HepG2 (cell line): ENCODE measurements around the gene ADGRG1.

ENCODE experiments used
- CTCF ChIP-seq: sonication (generic); formaldehyde crosslinking; IDR thresholded peaks from 2 replicates; pipeline ENCODE4 v1.5.0; 2020; ENCODE audit warnings: mild to moderate bottlenecking, missing genetic modification reagents, moderate library complexity
- EZH2 ChIP-seq: conservative IDR thresholded peaks from 2 replicates; pipeline ENCODE4 v1.6.1; 2012; ENCODE audit warnings: mild to moderate bottlenecking, low read depth, low read length, moderate library complexity
- NCOA2 ChIP-seq: sonication (generic); formaldehyde crosslinking; IDR thresholded peaks from 2 replicates; pipeline ENCODE4 v1.8.0; 2022; ENCODE audit warnings: inconsistent platforms
- PCBP2 ChIP-seq: fragments of 200-400 bp; formaldehyde crosslinking; optimal IDR thresholded peaks from 2 replicates; pipeline ENCODE3; 2018; ENCODE audit warnings: low read length, low read depth; ENCODE audit not compliant: poor library complexity, severe bottlenecking
- POLR2AphosphoS5 ChIP-seq: IDR thresholded peaks from 2 replicates; pipeline ENCODE4 v1.6.1; 2012; ENCODE audit warnings: low read depth, low read length
- RAD51 ChIP-seq: fragments of 450-650 bp; IDR thresholded peaks from 2 replicates; pipeline ENCODE4 v1.6.1; 2016; ENCODE audit warnings: borderline replicate concordance
- REST ChIP-seq, 2 experiments: IDR thresholded peaks; 2 replicates each; pipeline ENCODE4 v1.6.1; 2011 to 2012; ENCODE audit warnings: low read length in 2 of 2, borderline replicate concordance in 1 of 2, low read depth in 1 of 2, mild to moderate bottlenecking in 1 of 2, moderate library complexity in 1 of 2
- SIN3A ChIP-seq: IDR thresholded peaks from 2 replicates; pipeline ENCODE4 v1.6.1; 2011; ENCODE audit warnings: low read depth, mild to moderate bottlenecking, control low read depth, low read length, borderline replicate concordance
- ZFP1 ChIP-seq: IDR thresholded peaks from 2 replicates; pipeline ENCODE4 v1.6.1; 2016
- ZFX ChIP-seq: sonication (generic); formaldehyde crosslinking; IDR thresholded peaks from 2 replicates; pipeline ENCODE4 v1.4.0; 2020; ENCODE audit warnings: mild to moderate bottlenecking, low read depth, missing genetic modification reagents, moderate library complexity
- ZNF274 ChIP-seq: sonication (generic); formaldehyde crosslinking; IDR thresholded peaks from 2 replicates; pipeline ENCODE4 v1.5.1; 2020; ENCODE audit warnings: mild to moderate bottlenecking, missing genetic modification reagents
- ZNF501 ChIP-seq: sonication (generic); formaldehyde crosslinking; IDR thresholded peaks from 2 replicates; pipeline ENCODE4 v1.5.1; 2020; ENCODE audit warnings: mild to moderate bottlenecking, moderate library complexity, missing genetic modification reagents

GRCh38 chr16:57699899-57700298 is 71.5 kb downstream of the ADGRG1 start:
- TF ChIP-seq ZNF274 (CRISPR knock-in tag): no peak
- no peak for TF ChIP-seq POLR2AphosphoS5
- no peak for TF ChIP-seq ZFX
- no peak for TF ChIP-seq SIN3A
- TF ChIP-seq EZH2: no peak
- TF ChIP-seq REST (IDR thresholded peaks at IDR 0.05; ENCODE audit: borderline replicate concordance in 1 of 2, low read depth in 1 of 2, low read length in 2 of 2): no peak
- no peak for TF ChIP-seq ZFP1 (CRISPR knock-in tag)
- TF ChIP-seq CTCF (CRISPR knock-in tag): no peak
- TF ChIP-seq NCOA2 (CRISPR knock-in tag): no peak
- no peak for TF ChIP-seq PCBP2
- TF ChIP-seq RAD51: no peak
- TF ChIP-seq ZNF501 (CRISPR knock-in tag): no peak
